Mucosa of descending colon (tissue), 3 donors: ENCODE measurements around the gene CHRND. TPM values are rescaled to one million over a fixed set of nuclear protein-coding genes. Genes with fewer than 3 reads are reported as not detected.

ENCODE experiments used
- ATAC-seq: fragments of 200-7000 bp; cut with Tn5 transposase; one replicate; pipeline ENCODE4 v1.9.1; 2020; ENCODE audit warnings: mild to moderate bottlenecking, moderate library complexity
- DNase-seq, 3 donors: peaks; one replicate each; pipeline ENCODE4 v3.0.0-alpha.2; 2020
- H3K36me3 ChIP-seq: fragments of 200-600 bp; one replicate; pipeline ENCODE4 v1.8.0; 2021; ENCODE audit warnings: low read depth, mild to moderate bottlenecking
- H3K4me1 ChIP-seq: fragments of 200-600 bp; one replicate; pipeline ENCODE4 v1.8.0; 2021; ENCODE audit warnings: low read depth, mild to moderate bottlenecking
- H3K4me3 ChIP-seq: fragments of 200-600 bp; one replicate; pipeline ENCODE4 v1.8.0; 2021; ENCODE audit warnings: mild to moderate bottlenecking
- H3K9me3 ChIP-seq: fragments of 200-600 bp; one replicate; pipeline ENCODE4 v1.8.0; 2021; ENCODE audit warnings: mild to moderate bottlenecking
- CTCF ChIP-seq: fragments of 200-600 bp; IDR thresholded peaks from one replicate; pipeline ENCODE4 v1.8.0; 2022; ENCODE audit warnings: antibody characterized with exemption, mild to moderate bottlenecking
- intact Hi-C, 2 donors: fragments of 100-400 bp; cut with DNase I in 1 of 2; cut with micrococcal nuclease in 1 of 2; formaldehyde crosslinking; loops; one replicate each; pipeline versions ENCODE4 v1.11.0 to v1.11.1; 2022; cut with DNase I, micrococcal nuclease
- total RNA-seq, 3 donors: library from RNA; stranded (reverse); fragmentation: NEBNext Ultra II Directional in 2 of 3; extraction: Animal tissue kit (Norgen Biotek cat#: 25700) in 2 of 3; gene quantifications; one replicate each; pipeline versions ENCODE4 v1.2.1 to v1.2.4, GENCODE V29; 2021 to 2023
- donor health status: DM: no; HTN: no; CAD: no; lungs with moderate emphysema.
- donor health status: DM: no; HTN: no; CAD: no.
- donor health status: DM: no; HTN: yes; CAD: no.

The CHRND gene
- total RNA-seq, 3 donors from 2014 or later: not detected

- no peaks in the 10 kb centered on the region for H3K9me3 ChIP-seq
- no peak overlapping the region for H3K4me3 ChIP-seq
- TF ChIP-seq CTCF: no peak
- peaks cover 11% of the 10 kb centered on the region for H3K4me1 ChIP-seq
- ATAC-seq (peak; percentile 52), DNase-seq (no peak)
- H3K36me3 ChIP-seq: peaks cover 9% of the 10 kb centered on the region
- intact Hi-C loops: no loop called here
Observed at GRCh38 chr2:232571026-232571474, 45.1 kb downstream of the CHRND start.

- ATAC-seq (peak; percentile 71), DNase-seq (no peak)
- no peaks in the 10 kb centered on the region for H3K9me3 ChIP-seq
- no peak for TF ChIP-seq CTCF
- H3K4me1 ChIP-seq: peaks cover 10% of the 10 kb centered on the region
- intact Hi-C loops: no loop called here
- H3K36me3 ChIP-seq: peaks cover 9% of the 10 kb centered on the region
- H3K4me3 ChIP-seq: no peak overlapping the region
Observed at GRCh38 chr2:232573042-232573441, 47.1 kb downstream of the CHRND start.

GRCh38 chr2:232573771-232574435, 47.9 kb downstream of the CHRND start:
- DNase-seq (peak in 1 of 3 donors; percentile 55), ATAC-seq (peak; percentile 83)
- no peak overlapping the region for H3K4me3 ChIP-seq
- H3K36me3 ChIP-seq: peaks cover 6% of the 10 kb centered on the region
- H3K4me1 ChIP-seq: peaks cover 6% of the 10 kb centered on the region
- intact Hi-C loops: no loop called here
- TF ChIP-seq CTCF: no peak
- no peaks in the 10 kb centered on the region for H3K9me3 ChIP-seq

GRCh38 chr2:232574674-232575403, 48.9 kb downstream of the CHRND start:
- H3K9me3 ChIP-seq: no peaks in the 10 kb centered on the region
- ATAC-seq (peak; percentile 32), DNase-seq (no peak)
- no peak overlapping the region for H3K4me3 ChIP-seq
- H3K4me1 ChIP-seq: peaks cover 10% of the 10 kb centered on the region
- intact Hi-C loops: no loop called here
- no peaks in the 10 kb centered on the region for H3K36me3 ChIP-seq
- no peak for TF ChIP-seq CTCF

GRCh38 chr2:232575404-232575746, 49.4 kb downstream of the CHRND start:
- ATAC-seq (no peak), DNase-seq (no peak)
- no peak for TF ChIP-seq CTCF
- H3K4me1 ChIP-seq: peaks cover 10% of the 10 kb centered on the region
- no peaks in the 10 kb centered on the region for H3K36me3 ChIP-seq
- H3K4me3 ChIP-seq: no peak overlapping the region
- intact Hi-C loops: no loop called here
- no peaks in the 10 kb centered on the region for H3K9me3 ChIP-seq
